ENCODE results near the gene BLNK. TPM values are rescaled to one million over a fixed set of nuclear protein-coding genes. Genes with fewer than 3 reads are reported as not detected.

BLNK gene
- polyA plus RNA-seq, 2 of the 4 experiments (the other 2 are of a cell fraction) = not detected

DNA sequence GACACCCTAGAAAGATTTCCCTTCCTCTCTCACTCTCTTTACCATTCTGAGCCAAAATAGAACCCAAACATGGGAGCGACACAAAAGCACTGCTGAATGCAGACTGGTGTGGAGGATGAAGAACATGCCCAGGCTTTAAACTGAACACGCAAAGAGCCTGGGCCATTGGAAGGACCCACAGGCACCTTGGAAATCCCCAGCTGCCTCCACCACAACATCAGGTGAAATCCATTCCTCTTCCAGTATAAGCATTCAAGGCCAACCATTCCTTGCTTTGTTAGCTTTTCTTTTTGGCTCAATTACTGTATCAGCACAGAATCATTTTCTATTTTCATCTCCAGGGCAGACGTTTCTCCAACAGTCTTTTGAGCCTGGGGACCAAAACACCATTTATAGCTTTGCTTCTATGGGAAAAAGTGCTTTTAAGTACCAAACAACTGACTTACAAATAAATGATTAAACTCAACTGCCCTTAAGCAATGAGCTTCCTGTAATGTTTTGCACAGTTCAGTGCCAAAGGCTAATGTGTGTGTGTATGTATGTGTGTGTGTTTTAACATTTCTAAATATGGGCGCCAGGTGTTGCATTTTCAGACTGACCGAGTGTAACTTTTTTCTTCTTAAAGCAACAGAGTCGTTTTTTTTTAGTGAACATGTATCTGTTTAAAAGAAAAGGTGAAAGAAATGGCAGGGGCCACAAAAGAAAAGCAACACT is 16.2 kb upstream of the BLNK start (continued):
- TF ChIP-seq, protein P1, sequence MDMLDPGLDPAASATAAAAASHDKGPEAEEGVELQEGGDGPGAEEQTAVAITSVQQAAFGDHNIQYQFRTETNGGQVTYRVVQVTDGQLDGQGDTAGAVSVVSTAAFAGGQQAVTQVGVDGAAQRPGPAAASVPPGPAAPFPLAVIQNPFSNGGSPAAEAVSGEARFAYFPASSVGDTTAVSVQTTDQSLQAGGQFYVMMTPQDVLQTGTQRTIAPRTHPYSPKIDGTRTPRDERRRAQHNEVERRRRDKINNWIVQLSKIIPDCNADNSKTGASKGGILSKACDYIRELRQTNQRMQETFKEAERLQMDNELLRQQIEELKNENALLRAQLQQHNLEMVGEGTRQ (IDR thresholded peaks at IDR 0.05) = no peak
- TF ChIP-seq KDM1A (IDR thresholded peaks at IDR 0.05; ENCODE audit: low read depth) (no peak), KDM5A (IDR thresholded peaks at IDR 0.05) (no peak)

DNA sequence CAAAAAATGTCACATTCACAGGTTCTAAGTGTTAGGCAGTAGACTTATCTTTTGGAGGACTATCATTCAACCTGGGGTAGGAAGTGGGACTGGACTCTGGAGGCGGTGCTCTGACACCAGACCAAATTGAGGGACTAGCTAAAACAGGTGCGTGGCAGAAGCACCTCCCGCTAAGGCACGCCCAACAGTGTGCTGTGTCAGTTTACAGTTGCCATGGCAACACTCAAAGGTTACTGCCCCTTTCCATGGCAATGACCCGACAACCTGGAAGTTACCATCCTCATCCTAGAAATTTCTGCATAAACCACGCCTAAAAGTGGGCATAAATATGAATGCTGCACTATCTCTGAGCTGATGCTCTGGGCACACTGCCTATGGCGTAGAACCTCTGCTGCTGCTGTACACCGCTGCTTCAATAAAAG is 14.0 kb upstream of the BLNK start:
- WGBS (ENCODE audit: missing lambda C conversion rate) = 63% methylated on average over 8 of the region's 8 CpGs
- no peak for ATAC-seq
- TF ChIP-seq NFE2L2 (conservative IDR thresholded peaks at IDR 0.05; ENCODE audit: low read length) (no peak), SMC3 (IDR thresholded peaks at IDR 0.05) (no peak), HMGXB4 (CRISPR knock-in tag; IDR thresholded peaks at IDR 0.05; ENCODE audit: borderline replicate concordance) (no peak), RNF2 (IDR thresholded peaks at IDR 0.05; ENCODE audit: borderline replicate concordance, low read depth) (no peak), HOXA7 (CRISPR knock-in tag; IDR thresholded peaks at IDR 0.05) (no peak), ZFP36 (IDR thresholded peaks at IDR 0.05; ENCODE audit: borderline replicate concordance, partially characterized antibody) (no peak), ESRRA (IDR thresholded peaks at IDR 0.05; ENCODE audit: borderline replicate concordance, low read length) (no peak), JUNB (IDR thresholded peaks at IDR 0.05) (no peak)
- TF ChIP-seq, protein P2, sequence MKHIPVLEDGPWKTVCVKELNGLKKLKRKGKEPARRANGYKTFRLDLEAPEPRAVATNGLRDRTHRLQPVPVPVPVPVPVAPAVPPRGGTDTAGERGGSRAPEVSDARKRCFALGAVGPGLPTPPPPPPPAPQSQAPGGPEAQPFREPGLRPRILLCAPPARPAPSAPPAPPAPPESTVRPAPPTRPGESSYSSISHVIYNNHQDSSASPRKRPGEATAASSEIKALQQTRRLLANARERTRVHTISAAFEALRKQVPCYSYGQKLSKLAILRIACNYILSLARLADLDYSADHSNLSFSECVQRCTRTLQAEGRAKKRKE (CRISPR knock-in tag; IDR thresholded peaks at IDR 0.05; ENCODE audit: low read depth) = no peak
- no peaks in the 10 kb centered on the region for H3K9me3 ChIP-seq
- no peak overlapping the region for H3K4me3 ChIP-seq
- no peak overlapping the region for H3K4me2 ChIP-seq
- peaks cover 12% of the 10 kb centered on the region for H3K4me1 ChIP-seq
- H3K27ac ChIP-seq = no peak overlapping the region
- no peak for FAIRE-seq
- POLR2A ChIA-PET = no interaction called here
- no peak for DNase-seq (ENCODE audit: low read depth in 1 of 2, low spot score in 1 of 2)
- CTCF ChIA-PET = interaction anchor here (1.1 to 3.1 kb wide), 3 partner anchors 9 to 269 kb away, joined by 3 to 15 read pairs (median 4); no protein-coding TSS in a partner anchor

GRCh38 chr10:96283756-96284155 is 12.4 kb upstream of the BLNK start:
- 70% methylated on average over 6 of the region's 6 CpGs for WGBS (ENCODE audit: missing lambda C conversion rate)
- Histone ChIP-seq H3K9me3 (no peaks in the 10 kb centered on the region), H3K4me2 (no peak overlapping the region), H3K4me1 (peaks cover 12% of the 10 kb centered on the region), H3K27ac (no peak overlapping the region), H3K4me3 (no peak overlapping the region)
- CTCF ChIA-PET = interaction anchor here (1.0 to 1.5 kb wide), 2 partner anchors 9 to 10 kb away, joined by 3 to 4 read pairs; no protein-coding TSS in a partner anchor
- FAIRE-seq = no peak
- DNase-seq (ENCODE audit: low read depth in 1 of 2, low spot score in 1 of 2) = no peak
- TF ChIP-seq SMC3 (IDR thresholded peaks at IDR 0.05) = no peak
- no peak for TF ChIP-seq NR3C1 (IDR thresholded peaks at IDR 0.05)
- TF ChIP-seq, protein P3, sequence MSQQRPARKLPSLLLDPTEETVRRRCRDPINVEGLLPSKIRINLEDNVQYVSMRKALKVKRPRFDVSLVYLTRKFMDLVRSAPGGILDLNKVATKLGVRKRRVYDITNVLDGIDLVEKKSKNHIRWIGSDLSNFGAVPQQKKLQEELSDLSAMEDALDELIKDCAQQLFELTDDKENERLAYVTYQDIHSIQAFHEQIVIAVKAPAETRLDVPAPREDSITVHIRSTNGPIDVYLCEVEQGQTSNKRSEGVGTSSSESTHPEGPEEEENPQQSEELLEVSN (IDR thresholded peaks at IDR 0.05; ENCODE audit: borderline replicate concordance, low read depth) = no peak
- no peak for TF ChIP-seq PBX3 (IDR thresholded peaks at IDR 0.05)
- no peak for TF ChIP-seq TFCP2L1 (CRISPR knock-in tag; IDR thresholded peaks at IDR 0.05)
- no peak for TF ChIP-seq ESRRA (IDR thresholded peaks at IDR 0.05; ENCODE audit: borderline replicate concordance, low read length)
- TF ChIP-seq ELK1 (IDR thresholded peaks at IDR 0.05; ENCODE audit: low read depth, low read length) = no peak
- TF ChIP-seq EHMT2 (IDR thresholded peaks at IDR 0.05; ENCODE audit: low read depth) = no peak
- TF ChIP-seq HOXB13 (CRISPR knock-in tag; IDR thresholded peaks at IDR 0.05; ENCODE audit: low read depth) = no peak
- no peak for TF ChIP-seq REST (IDR thresholded peaks at IDR 0.05)
- TF ChIP-seq FOSL2 (IDR thresholded peaks at IDR 0.05) = no peak
- TF ChIP-seq FOSL2 (CRISPR knock-in tag; IDR thresholded peaks at IDR 0.05) = no peak
- no peak for TF ChIP-seq POLR2A (IDR thresholded peaks at IDR 0.05; ENCODE audit: low read length)
- TF ChIP-seq RFX5 (IDR thresholded peaks at IDR 0.05) = no peak
- no peak for TF ChIP-seq ZSCAN20 (CRISPR knock-in tag; IDR thresholded peaks at IDR 0.05)
- TF ChIP-seq ZFP36 (IDR thresholded peaks at IDR 0.05; ENCODE audit: borderline replicate concordance, partially characterized antibody) = no peak
- ATAC-seq = no peak
- POLR2A ChIA-PET = no interaction called here
